Neural cell (in vitro differentiated cells): ENCODE measurements around the gene CCDC50. TPM values are rescaled to one million over a fixed set of nuclear protein-coding genes. Genes with fewer than 3 reads are reported as not detected.

Experiments
- H2AFZ ChIP-seq: fragments of 200-600, 300-800 bp; sonication (generic), shearing (Covaris generic); 2 replicates; pipeline ENCODE4 v1.6.0; 2014; ENCODE audit warnings: low read depth, mild to moderate bottlenecking, antibody characterized with exemption, low read length, moderate library complexity
- H3F3A ChIP-seq: fragments of 200-600 bp; shearing (Covaris generic); 2 replicates; pipeline ENCODE4 v1.6.1; 2016; ENCODE audit warnings: mild to moderate bottlenecking, moderate library complexity, mixed read lengths, antibody characterized with exemption, low read length; ENCODE audit not compliant: insufficient read depth, poor library complexity, severe bottlenecking
- H3K27ac ChIP-seq: fragments of 200-600, 300-800 bp; sonication (generic), shearing (Covaris generic); 2 replicates; pipeline ENCODE4 v1.5.1; 2014; ENCODE audit warnings: mild to moderate bottlenecking, low read length, moderate library complexity
- H3K27me3 ChIP-seq: fragments of 300-800, 200-600 bp; sonication (generic), shearing (Covaris generic); 2 replicates; pipeline ENCODE4 v1.6.0; 2014; ENCODE audit warnings: mild to moderate bottlenecking, low read depth, low read length, moderate library complexity; ENCODE audit not compliant: insufficient read depth
- H3K36me3 ChIP-seq: fragments of 300-800, 200-600 bp; sonication (generic), shearing (Covaris generic); 2 replicates; pipeline ENCODE4 v1.5.1; 2014; ENCODE audit warnings: mild to moderate bottlenecking, antibody characterized with exemption, low read length, moderate library complexity; ENCODE audit not compliant: insufficient read depth
- H3K4me2 ChIP-seq: fragments of 300-800, 200-600 bp; sonication (generic), shearing (Covaris generic); 2 replicates; pipeline ENCODE4 v1.6.0; 2014; ENCODE audit warnings: mild to moderate bottlenecking, low read length
- H3K4me3 ChIP-seq: fragments of 300-800, 200-600 bp; sonication (generic), shearing (Covaris generic); 2 replicates; pipeline ENCODE4 v1.5.1; 2014; ENCODE audit warnings: mild to moderate bottlenecking, low read length, moderate library complexity
- H3K79me2 ChIP-seq: fragments of 200-600 bp; shearing (Covaris generic); replicated peaks from 2 replicates; pipeline ENCODE4 v1.6.0; 2014; ENCODE audit warnings: mild to moderate bottlenecking, low read length, moderate library complexity; ENCODE audit not compliant: insufficient read depth
- H3K9ac ChIP-seq: fragments of 300-800, 200-600 bp; sonication (generic), shearing (Covaris generic); 2 replicates; pipeline ENCODE4 v1.6.1; 2016; ENCODE audit warnings: mild to moderate bottlenecking, low read length, mixed read lengths
- H3K9me2 ChIP-seq: fragments of 200-600 bp; shearing (Covaris generic); 2 replicates; pipeline ENCODE4 v1.6.1; 2016; ENCODE audit warnings: mild to moderate bottlenecking, low read length, mixed read lengths; ENCODE audit not compliant: insufficient read depth
- H3K9me3 ChIP-seq: fragments of 200-600, 300-800 bp; sonication (generic), shearing (Covaris generic); 2 replicates; pipeline ENCODE4 v1.6.1; 2016; ENCODE audit warnings: mild to moderate bottlenecking, mixed run types, low read length, moderate library complexity, mixed read lengths
- H4K20me1 ChIP-seq: fragments of 200-600 bp; shearing (Covaris generic); 2 replicates; pipeline ENCODE4 v1.6.1; 2016; ENCODE audit warnings: mild to moderate bottlenecking, mixed run types; ENCODE audit not compliant: insufficient read depth
- EP300 ChIP-seq: fragments of 450-650 bp; conservative IDR thresholded peaks from 2 replicates; pipeline ENCODE4 v1.6.1; 2014; ENCODE audit warnings: antibody characterized with exemption, mild to moderate bottlenecking, moderate library complexity; ENCODE audit not compliant: poor library complexity, severe bottlenecking
- EZH2 ChIP-seq: fragments of 200-600, 300-800 bp; shearing (Covaris generic), sonication (generic); IDR thresholded peaks from 2 replicates; pipeline ENCODE4 v1.6.1; 2014; ENCODE audit warnings: antibody characterized with exemption, low read length, borderline replicate concordance, mild to moderate bottlenecking; ENCODE audit not compliant: insufficient read depth, poor library complexity, severe bottlenecking
- MXI1 ChIP-seq: fragments of 450-650 bp; conservative IDR thresholded peaks from 2 replicates; pipeline ENCODE4 v1.6.1; 2014; ENCODE audit warnings: antibody characterized with exemption, mild to moderate bottlenecking; ENCODE audit not compliant: poor library complexity, severe bottlenecking
- POLR2AphosphoS5 ChIP-seq: IDR thresholded peaks from 2 replicates; pipeline ENCODE4 v1.6.1; 2012
- RAD21 ChIP-seq: fragments of 450-650 bp; conservative IDR thresholded peaks from 2 replicates; pipeline ENCODE4 v1.6.1; 2014; ENCODE audit warnings: antibody characterized with exemption, mild to moderate bottlenecking, moderate library complexity
- SMC3 ChIP-seq: fragments of 450-650 bp; conservative IDR thresholded peaks from 2 replicates; pipeline ENCODE4 v1.6.1; 2014; ENCODE audit warnings: antibody characterized with exemption, mild to moderate bottlenecking, moderate library complexity; ENCODE audit not compliant: poor library complexity
- TAF1 ChIP-seq: IDR thresholded peaks from 2 replicates; pipeline ENCODE4 v1.6.1; 2012; ENCODE audit warnings: low read depth
- polyA plus RNA-seq: library from polyadenylated mRNA; depleted of rRNA; stranded (reverse); fragments of >200 nt; gene quantifications from 2 replicates; pipeline ENCODE4 v1.2.3, GENCODE V29; 2014
- TF ChIP-seq, protein P1 (sequence below): IDR thresholded peaks from 2 replicates; pipeline ENCODE4 v1.6.1; 2012; ENCODE audit warnings: borderline replicate concordance
- TF ChIP-seq, protein P2 (sequence below): fragments of 450-650 bp; IDR thresholded peaks from 2 replicates; pipeline ENCODE4 v1.5.1; 2014; ENCODE audit warnings: antibody characterized with exemption, mild to moderate bottlenecking, moderate library complexity; ENCODE audit not compliant: poor library complexity, severe bottlenecking

Gene CCDC50
- polyA plus RNA-seq, 1 donor from 2014 or later, result 58.2 TPM

GRCh38 chr3:191329654-191330529 lies 698 bp downstream of the CCDC50 start, which contains the start of gene UTS2B:
TSS of gene UTS2B (minus strand) at chr3:191330526. CDS start at chr3:191282189, 48,337 bp downstream.
- TF ChIP-seq SMC3 (no peak), MXI1 (peak; percentile 31)
- no peaks in the 10 kb centered on the region for H3K9me3 ChIP-seq
- H3K27me3 ChIP-seq, result no peaks in the 10 kb centered on the region
- H3K9ac ChIP-seq, result peak within 1 kb of the TSS; percentile 91
- peaks cover 55% of the 10 kb centered on the region for H3K79me2 ChIP-seq
- H3K9me2 ChIP-seq, result no peaks in the 10 kb centered on the region
- peak within 1 kb of the TSS; percentile 84 for H3K4me3 ChIP-seq
- no peaks in the 10 kb centered on the region for H4K20me1 ChIP-seq
- peak within 1 kb of the TSS; percentile 96 for H3K4me2 ChIP-seq
- H2AFZ ChIP-seq, result peak within 1 kb of the TSS; percentile 70
- H3F3A ChIP-seq, result peaks cover 5% of the 10 kb centered on the region
- H3K36me3 ChIP-seq, result no peaks in the 10 kb centered on the region
- H3K27ac ChIP-seq, result peak within 1 kb of the TSS; percentile 80

DNA sequence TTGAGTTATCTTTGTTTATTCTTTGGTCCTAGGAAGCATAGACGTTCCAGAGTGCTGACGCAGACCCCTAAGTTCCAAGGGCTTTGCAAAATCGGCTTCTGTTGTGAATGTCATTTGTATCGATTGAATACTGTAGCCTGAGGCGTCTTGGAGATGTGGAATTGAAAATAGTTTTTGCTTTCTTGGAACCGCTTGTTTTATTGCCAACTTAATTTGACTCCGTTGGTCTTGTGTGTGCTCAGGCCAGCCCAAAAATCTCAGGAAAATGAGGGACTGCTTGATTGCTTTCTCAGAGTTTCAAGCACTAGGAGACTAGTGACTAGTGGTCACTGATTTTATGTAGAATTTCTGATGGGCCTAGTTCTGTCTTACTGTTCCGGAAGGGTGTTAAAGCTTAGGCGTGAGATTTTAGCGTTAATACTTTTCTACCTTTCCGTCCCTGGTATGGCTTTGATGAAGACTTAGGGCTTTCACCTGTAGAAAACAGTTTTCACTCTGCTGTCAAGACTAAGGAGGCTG lies 1.4 kb downstream of the CCDC50 start:
- Histone ChIP-seq H3K27me3 (no peaks in the 10 kb centered on the region), H3K79me2 (peaks cover 62% of the 10 kb centered on the region), H3K27ac (peak overlapping the region; percentile 80), H3K9me3 (no peaks in the 10 kb centered on the region), H3K9me2 (no peaks in the 10 kb centered on the region), H3K36me3 (no peaks in the 10 kb centered on the region), H3K9ac (peak overlapping the region; percentile 91), H4K20me1 (no peaks in the 10 kb centered on the region), H3F3A (peaks cover 5% of the 10 kb centered on the region), H3K4me3 (peak overlapping the region; percentile 84), H2AFZ (peak overlapping the region; percentile 70), H3K4me2 (peak overlapping the region; percentile 96)
- TF ChIP-seq, protein P1, sequence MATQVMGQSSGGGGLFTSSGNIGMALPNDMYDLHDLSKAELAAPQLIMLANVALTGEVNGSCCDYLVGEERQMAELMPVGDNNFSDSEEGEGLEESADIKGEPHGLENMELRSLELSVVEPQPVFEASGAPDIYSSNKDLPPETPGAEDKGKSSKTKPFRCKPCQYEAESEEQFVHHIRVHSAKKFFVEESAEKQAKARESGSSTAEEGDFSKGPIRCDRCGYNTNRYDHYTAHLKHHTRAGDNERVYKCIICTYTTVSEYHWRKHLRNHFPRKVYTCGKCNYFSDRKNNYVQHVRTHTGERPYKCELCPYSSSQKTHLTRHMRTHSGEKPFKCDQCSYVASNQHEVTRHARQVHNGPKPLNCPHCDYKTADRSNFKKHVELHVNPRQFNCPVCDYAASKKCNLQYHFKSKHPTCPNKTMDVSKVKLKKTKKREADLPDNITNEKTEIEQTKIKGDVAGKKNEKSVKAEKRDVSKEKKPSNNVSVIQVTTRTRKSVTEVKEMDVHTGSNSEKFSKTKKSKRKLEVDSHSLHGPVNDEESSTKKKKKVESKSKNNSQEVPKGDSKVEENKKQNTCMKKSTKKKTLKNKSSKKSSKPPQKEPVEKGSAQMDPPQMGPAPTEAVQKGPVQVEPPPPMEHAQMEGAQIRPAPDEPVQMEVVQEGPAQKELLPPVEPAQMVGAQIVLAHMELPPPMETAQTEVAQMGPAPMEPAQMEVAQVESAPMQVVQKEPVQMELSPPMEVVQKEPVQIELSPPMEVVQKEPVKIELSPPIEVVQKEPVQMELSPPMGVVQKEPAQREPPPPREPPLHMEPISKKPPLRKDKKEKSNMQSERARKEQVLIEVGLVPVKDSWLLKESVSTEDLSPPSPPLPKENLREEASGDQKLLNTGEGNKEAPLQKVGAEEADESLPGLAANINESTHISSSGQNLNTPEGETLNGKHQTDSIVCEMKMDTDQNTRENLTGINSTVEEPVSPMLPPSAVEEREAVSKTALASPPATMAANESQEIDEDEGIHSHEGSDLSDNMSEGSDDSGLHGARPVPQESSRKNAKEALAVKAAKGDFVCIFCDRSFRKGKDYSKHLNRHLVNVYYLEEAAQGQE, result no peak
- no peak for TF ChIP-seq TAF1
- no peak for TF ChIP-seq RAD21
- no peak for TF ChIP-seq MXI1
- TF ChIP-seq, protein P2, sequence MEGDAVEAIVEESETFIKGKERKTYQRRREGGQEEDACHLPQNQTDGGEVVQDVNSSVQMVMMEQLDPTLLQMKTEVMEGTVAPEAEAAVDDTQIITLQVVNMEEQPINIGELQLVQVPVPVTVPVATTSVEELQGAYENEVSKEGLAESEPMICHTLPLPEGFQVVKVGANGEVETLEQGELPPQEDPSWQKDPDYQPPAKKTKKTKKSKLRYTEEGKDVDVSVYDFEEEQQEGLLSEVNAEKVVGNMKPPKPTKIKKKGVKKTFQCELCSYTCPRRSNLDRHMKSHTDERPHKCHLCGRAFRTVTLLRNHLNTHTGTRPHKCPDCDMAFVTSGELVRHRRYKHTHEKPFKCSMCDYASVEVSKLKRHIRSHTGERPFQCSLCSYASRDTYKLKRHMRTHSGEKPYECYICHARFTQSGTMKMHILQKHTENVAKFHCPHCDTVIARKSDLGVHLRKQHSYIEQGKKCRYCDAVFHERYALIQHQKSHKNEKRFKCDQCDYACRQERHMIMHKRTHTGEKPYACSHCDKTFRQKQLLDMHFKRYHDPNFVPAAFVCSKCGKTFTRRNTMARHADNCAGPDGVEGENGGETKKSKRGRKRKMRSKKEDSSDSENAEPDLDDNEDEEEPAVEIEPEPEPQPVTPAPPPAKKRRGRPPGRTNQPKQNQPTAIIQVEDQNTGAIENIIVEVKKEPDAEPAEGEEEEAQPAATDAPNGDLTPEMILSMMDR, result no peak
- no peak for TF ChIP-seq EZH2
- TF ChIP-seq SMC3, result no peak
- TF ChIP-seq POLR2AphosphoS5, result no peak
- no peak for TF ChIP-seq EP300
